ENCODE measurements around the gene RNF123.
"Not testable (repeated sequence)": the region's sequence is repeated elsewhere in the genome, so short reads cannot be mapped to it uniquely, and the experiment has no call there.

The RNF123 gene

DNA sequence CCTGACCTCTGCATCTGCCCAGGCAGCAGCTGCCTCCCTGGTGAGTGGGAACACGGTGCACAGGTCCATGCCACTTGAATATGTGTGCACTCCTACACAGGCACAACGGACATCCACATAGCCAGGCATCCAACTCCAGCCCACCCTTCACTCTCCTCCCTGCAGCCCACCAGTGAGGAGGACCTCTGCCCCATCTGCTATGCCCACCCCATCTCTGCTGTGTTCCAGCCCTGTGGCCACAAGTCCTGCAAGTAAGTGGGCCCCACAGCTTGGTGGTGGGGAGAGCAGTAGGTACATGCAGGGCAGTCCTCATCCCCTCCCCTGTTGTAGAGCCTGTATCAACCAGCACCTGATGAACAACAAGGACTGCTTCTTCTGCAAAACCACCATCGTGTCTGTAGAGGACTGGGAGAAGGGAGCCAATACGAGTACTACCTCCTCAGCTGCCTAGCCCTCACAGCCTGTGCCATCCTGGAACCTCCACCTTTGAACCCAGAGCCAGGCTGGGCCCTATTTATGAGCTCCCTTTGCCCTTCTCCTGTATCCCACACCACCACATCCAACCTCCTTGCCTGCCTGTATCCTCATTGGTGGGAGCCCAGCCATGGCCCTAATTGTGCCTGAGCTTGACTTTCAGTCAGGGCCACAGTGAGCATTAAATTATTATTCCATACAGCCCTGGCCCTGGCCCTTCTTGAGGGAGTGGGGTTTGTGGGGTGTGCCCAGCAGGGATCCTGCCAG, 31.7 kb downstream of the RNF123 start:
- no peak for DNase-seq (ENCODE audit: low spot score)

DNA sequence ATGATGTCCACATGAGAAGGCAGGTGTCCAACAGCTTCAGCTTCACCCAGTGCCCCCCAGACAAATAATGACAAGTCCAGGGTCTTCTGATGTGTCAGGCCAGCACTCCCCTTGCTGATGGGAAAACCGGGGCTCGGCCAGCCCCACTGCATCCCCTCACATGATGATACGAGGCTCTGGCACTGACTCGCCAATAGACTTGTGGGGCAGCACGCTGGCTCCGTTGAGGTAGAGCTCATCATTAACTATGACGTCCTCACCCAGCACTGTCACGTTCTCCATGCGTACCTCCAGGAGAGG, 32.2 kb downstream of the RNF123 start:
- no peak for DNase-seq (ENCODE audit: low spot score)

DNA sequence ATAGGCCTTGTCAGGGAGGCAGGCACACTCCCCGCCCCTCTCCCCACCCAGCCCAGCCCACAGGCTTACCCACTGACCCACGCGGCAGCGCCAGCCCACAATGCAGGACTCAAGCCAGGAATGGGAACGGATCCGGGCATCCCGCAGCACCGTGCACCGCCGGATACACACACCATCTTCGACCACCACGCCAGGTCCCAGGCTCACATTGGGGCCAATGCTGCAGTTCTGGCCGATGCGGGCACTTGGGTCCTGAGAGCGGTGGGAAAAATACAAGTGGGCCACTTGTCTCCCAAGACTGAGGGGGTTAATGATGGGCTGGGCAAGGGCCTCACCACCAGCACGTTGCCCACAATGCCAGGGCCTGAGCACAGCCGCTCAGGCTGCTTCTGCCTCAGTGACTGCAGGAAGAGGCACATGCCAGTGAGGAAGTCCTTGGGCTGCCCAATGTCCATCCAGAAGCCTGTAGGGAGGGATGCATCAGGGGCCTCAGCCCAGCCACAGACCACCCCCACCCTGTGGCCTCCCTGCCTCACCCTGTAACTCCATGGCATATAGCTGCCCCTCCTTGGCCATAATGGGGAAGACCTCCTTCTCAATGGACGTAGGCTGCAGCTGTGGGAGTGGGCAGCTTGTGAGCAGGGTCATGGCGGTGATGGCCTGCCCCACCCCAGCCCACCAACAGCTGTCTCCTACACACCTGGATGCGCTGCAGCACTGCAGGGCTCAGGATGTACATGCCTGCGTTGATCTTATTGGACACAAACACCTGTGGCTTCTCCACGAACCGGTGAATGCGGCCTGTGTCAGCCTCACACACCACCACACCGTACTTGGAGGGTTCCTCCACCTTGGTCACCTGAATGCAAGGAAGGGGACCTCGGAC, 32.8 kb downstream of the RNF123 start:
- no peak for DNase-seq (ENCODE audit: low spot score)

DNA sequence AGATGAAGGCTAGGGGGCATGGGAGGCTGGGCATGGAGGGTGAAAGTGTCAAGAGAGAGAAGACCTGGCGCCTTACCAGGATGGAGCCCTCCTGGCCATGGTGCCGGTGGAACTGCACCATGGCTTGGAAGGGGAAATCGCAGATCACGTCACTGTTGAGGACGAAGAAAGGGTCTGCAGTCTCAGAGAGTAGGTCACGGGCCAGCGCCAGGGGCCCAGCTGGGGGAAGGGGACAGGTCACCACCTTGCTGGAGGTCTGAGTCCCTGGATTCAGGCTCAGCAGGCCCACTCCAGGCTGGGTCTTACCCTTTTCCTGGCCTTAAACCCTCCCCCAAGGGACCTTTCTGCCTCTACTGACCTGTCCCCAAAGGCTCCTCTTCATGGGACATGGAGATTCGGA, 33.5 kb downstream of the RNF123 start:
- no peak for DNase-seq (ENCODE audit: low spot score)

DNA sequence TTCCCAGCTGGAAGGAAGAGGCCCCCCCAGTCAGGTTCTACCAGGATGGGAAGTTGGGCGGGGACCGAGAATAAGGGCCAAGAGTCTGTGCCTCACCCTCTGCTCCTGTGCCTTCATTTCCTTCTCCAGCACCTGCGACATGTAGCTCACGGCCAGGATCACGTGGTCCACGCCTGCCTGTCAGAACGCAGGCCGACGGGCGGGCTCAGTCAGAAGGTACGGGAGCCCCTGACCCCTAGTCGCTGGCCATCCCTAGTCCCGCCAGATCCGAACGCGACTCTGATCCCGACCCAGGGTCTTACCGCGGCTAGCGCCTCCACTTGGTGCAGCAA, 33.9 kb downstream of the RNF123 start:
- no peak for DNase-seq (ENCODE audit: low spot score)

DNA sequence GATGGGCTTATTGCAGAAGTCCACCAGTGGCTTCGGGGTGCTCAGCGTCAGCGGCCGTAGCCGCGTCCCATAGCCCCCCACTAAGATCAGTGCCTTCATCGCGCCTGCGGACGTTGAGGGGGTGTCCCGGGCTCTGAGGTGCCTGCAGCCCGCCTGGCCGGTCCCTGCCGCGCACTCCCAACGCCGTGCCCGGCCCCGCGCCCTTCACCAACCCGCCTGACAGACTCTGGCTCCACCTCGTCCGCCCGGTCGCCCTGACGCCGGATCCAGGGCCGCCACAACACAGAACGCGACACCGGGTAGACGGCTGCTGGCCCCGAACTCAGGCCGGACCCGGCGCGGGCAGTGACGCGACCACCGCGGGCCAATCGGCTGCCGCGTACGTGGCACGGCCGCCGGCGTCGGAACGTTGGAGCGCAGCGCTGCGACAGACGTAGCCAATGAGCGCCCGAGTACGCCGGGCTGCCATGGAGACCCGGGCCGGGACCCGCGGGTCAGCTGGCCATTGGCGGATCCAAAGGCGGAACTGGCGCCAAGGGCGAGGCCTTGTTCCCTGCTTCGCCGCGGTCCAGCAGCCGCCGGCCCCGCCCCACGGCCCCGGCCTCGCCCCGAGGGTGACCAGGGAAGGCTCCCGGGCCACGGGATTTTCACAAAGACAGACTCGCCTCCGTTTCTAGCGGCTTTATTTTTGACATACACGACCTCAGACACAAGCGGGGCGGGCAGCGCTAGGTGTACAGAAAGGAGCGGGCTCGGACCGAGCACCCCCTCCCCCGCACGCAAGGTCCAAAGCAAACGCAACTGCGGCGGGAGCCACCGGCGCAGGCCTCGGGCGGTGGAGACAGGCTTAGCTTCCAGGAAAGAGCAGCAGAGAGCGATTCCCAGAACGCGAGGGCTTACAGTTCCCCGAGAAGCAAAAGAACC, 34.5 kb downstream of the RNF123 start, which contains the start of gene GMPPB:
Gene GMPPB (minus strand): TSS at position 324 of the 924 bp plus-strand sequence. CDS start 225 bp downstream, at position 99.
- DNase-seq (ENCODE audit: low spot score) = peak; percentile 94

DNA sequence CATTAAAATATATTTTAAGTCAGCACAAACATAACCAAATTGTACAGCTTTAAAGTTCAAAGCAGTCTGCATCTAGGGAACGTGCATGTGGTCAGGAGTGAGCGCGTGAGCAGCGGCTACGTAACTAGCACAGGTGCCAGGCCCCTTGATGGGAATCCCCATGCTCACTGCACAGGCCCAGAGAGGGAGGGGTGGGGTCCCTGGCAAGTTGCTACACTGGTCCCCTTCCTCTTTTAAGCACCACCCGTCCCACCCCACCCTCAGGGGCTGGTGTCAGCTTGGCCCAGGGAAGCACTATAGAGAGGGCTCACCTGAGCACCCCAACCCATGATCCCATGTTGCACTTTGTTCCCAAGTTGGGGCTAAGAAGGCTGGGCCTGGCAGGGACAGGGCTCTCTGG, 35.2 kb downstream of the RNF123 start:
- DNase-seq (ENCODE audit: low spot score) = no peak

DNA sequence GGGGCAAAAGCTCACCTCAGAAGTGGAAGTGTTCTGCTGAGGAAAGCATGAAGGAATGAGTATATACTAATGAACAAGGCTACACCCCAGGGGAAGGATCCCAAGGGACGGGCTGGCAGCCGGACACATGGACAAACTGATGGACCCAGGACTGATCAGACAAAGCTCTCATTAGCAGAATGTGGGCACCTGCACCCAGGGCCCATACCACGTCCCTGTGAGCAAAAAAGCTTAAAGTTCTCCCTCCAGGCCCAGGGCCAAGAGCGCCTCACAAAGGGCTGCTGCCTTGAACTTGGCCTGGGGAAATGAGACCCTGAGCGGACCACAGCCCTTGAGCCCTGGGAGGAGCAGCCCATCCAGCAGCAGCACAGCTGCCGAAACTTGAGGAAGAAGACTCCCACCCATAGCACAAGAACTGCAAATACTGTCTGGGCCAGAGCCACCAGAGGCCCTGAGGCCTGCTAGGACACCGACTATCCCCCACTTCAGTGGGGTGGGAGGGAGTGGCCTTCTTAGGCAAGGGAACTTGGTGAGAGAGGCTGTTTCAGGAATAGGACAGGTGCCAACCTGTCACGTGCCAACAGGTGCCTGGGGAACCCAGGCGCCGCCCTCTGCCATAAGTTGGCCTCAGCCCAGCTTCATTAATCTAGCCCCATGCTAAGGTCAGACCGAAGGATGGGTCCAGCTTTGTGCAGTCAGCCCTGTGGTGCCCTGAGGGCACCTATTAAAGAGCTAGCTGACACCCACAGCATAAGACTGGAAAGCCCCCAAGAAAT, 36.7 kb downstream of the RNF123 start:
- DNase-seq (ENCODE audit: low spot score) = no peak

DNA sequence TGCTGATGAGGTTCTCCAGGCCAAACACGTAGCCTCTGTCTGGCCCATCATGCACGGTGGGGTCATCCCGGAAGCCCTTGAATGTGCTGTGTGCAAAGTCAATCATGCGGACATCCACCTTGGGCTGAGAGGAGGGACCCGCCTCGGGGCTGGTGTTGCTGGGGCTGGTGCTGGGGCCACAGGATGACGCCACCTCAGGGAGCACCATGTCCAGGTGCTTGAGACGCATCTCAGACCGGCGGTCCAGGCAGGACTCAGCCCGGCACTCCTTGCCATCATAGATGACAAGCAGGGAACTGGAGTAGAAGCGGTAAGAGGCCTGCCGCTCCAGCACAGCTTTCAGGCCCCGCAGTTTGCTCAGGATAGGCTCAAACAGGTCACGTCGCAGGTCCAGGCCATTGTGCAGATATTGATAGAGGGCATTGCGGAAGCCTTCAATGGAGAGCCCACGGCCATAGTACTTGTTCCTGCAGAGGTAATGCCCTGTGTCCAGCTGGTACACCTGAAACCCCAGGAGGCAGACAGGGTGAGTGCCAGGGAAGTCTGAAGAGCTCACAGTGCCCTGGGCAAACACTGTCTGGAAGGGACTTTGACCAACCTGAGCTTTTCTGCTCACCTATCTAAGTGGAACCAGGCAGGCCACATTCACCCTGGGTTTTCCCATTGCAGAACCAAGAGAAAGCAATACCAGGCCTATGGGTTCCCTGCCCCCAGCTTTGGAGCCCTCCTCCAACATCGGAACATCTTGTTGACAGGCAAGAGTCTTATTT, 38.0 kb downstream of the RNF123 start:
- DNase-seq (ENCODE audit: low spot score) = no peak

DNA sequence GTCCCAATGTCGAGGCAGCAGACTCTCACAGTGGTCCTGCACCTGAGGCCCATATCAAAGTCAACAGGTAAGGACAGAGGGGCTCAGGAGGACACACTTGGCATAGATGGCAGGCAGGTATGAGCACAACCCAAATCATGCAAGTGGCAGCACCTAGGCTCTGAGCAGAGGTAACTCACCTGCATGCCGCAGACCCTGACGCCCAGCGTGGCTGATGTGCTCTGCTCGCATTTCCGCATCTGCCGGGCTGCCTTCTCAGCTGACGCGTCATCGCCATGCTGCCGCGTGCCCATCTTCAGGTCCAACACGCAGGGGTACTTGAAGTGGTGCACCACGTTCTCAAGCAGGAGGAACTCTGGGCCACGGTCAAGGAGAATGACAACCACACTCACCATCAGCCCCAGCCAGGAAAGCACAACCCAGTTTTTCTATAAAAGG, 38.6 kb downstream of the RNF123 start:
- DNase-seq (ENCODE audit: low spot score) = no peak

DNA sequence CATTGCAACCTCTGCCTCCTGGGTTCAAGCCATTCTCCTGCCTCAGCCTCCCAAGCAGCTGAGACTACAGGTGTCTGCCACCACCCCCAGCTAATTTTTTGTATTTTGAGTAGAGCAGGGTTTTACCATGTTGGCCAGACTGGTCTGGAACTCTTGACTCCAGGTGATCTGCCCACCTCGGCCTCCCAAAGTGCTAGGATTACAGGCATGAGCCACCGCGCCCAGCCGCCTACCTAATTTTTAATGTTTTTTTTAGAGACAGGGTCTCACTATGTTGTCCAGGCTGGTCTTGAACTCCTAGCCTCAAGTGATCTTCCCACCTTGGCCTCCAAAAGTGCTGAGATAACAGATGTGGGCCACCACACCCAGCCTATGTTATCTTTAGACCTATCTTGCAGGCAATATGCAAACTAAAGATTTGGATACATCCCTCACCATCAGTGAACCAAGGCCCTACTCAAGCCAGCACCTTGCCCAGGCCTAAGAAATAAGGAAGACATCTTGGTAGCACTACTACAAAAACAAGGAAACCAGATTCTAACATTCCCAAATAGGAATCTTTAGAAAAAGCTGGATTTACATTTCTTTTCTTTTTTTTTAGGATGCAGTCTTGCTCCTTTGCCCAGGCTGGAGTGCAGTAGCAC, 40.7 kb downstream of the RNF123 start:
- no peak for DNase-seq (ENCODE audit: low spot score)

DNA sequence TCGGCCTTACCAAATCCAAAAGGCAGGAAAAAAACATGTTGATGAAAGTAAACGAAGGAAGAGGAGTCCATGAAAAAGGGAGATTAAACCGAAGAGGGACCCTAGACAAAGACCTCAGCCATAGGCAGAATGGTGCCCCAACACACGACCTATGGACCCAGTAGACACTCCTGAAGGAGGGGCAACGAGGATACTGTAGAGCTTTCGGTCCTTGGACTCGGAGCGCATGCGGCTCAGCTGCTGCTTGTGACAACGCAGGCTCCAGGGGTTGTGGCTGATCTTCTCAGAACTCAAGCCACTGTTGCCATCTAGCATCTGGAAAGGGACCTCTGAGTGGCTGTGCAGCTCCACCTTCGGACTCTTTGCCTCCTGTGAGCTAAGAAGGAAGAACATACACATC, 43.2 kb downstream of the RNF123 start:
- DNase-seq (ENCODE audit: low spot score) = no peak

DNA sequence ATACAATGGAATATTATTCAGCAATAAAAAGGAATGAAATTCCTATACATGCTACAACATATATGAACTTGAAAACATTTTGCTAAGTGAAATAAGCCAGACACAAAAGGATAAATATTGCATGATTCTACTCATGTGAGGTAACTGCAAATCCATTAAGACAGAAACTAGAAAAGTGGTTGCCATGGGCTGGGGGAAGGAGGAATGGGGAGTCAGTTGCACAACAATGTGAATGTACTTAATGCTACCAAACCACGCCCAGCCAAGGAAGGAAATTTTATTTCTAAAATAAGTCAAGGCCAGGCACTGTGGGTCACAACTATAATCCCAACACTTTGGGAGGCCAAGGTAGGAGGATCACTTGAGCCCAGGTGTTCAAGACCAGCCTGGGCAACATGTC, 44.2 kb downstream of the RNF123 start:
- no peak for DNase-seq (ENCODE audit: low spot score)

DNA sequence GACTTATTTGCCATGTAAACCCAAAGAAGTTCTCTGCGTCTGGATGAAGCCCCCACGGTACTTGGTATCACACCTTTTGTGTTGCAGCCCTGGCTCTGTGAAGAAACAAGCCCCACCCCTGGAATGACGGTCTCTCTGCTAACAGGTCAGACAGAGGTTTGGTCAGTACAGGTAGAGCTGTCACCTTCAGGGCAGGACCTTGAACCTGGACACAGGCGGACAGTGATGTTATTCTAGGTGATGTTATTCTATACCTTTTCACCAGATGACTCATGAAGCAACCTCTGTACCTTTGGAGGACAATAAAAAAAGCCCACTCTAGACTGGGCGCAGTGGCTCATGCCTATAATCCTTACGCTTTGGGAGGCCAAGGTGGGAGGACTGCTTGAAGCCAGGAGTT, 45.4 kb downstream of the RNF123 start:
- no peak for DNase-seq (ENCODE audit: low spot score)

DNA sequence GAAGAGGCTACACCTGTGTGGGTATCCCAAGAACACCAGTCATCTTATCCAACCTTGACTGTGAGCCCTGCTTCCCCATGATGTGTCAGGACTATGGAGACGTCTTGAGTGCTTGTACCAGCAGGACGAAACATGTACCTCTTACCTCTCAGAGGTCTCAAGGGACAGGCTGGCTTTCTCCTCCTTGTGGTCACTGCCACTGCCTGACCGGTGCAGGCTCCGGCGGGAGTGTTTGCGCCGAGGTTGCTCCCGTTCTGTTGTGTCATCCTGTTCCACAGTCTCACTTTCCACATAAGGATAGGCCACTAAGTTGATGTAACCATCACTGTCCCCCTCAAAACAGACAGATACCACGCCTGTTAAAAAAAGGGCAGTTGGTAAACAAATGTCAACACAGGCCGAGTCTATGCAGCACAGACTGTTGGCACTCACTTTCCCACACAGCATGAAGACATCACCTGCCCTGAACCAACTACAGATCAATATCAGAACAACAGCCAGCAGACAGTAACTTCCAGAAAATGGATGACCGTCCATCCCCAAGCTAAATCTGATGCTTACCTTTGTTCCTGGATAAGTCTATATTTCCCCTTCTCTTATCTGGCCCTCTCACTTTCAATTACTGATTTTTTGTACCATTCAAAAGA, 48.8 kb downstream of the RNF123 start:
- no peak for DNase-seq (ENCODE audit: low spot score)

DNA sequence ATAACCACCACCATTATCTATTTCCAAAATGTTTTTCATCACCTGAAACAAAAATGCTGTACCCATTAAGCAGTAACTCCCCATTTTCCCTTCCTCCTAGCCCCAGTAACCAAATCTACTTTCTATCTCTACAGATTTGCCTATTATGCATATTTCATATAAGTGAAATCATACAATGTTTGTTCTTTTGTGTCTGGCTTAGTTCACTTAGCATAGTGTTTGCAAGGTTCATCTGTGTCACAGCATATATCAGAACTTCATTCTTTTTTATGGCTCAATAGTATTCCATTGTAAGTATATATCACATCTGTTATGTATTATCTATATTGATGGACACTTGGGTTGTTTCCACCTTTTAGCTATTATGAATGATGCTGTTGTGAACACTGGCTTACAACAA, 51.1 kb downstream of the RNF123 start:
- DNase-seq (ENCODE audit: low spot score) = no peak

DNA sequence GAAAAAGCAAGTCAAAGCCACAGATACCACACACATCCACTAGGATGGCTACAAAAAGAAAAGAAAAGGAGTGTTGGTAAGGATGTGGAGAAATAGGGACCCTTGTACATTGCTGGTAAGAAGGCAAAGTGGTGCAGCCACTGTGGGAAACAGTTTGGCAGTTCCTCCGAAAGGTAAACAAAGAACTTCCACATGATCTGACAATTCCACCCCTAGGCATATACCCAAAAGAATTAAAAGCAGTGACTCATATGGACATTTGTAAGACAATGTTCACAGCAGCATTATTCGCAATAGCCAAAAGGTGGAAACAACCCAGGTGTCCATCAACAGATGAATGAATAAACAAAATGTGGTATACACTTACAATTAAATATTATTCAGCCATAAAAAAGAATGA, 56.6 kb downstream of the RNF123 start:
- DNase-seq (ENCODE audit: low spot score) = no peak

DNA sequence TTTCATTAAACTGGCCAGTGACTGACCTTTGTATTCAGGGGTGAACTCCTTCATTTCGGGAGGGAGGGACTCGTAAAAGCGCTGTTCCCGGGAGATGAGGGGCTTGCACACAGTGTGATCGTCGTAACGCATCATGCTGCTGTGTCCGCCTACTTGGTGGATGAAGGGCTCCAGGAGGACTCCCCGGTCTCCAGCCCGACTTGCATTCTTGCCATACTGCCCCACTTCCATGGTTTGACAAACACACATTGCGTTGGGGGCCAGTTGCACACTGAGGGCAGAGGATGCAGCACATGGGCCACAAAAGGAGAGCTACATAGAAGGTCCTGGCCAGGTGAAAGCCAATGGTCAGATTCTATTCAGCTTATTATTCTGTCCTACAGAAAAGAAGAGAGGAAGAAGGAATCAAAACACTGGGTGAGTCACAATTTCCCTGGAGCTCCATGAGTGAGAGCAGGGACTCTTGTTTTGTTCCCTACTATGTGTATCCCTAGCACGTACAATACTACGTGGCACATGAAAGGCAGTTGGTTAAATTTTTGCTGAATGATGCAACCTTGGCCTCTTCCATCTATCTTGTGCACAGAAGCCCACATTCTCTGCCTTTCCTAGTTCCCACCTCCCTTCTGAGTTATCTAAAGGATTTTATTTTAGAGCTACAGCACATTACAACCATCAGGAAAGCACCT, 58.6 kb downstream of the RNF123 start:
- DNase-seq (ENCODE audit: low spot score) = no peak

DNA sequence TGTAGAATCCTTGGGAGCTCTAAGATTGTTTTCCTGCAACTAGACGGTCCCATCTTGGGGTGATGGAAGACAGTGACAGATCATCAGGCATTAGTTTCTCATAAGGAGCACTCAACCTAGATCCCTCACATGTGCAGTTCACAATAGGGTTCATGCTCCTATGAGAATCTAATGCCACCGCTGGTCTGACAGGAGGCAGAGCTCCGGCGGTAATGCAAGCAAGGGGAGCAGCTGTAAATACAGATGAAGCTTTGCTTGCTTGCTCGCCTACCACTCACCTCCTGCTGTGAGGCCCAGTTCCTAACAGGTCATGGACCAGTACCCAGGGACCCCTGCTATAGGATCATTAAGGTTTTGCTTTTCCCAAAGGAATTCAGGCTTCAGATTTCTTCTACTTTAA, 59.5 kb downstream of the RNF123 start:
- DNase-seq (ENCODE audit: low spot score) = not testable (repeated sequence)
